Esophagus squamous epithelium (tissue), 4 donors: Measurements from ENCODE around the gene ZBTB8B.

Experiments used
- POLR2A ChIP-seq, 4 donors: fragments of 450-650 bp; IDR thresholded peaks; one replicate each; pipeline ENCODE4 v1.6.1; 2017; ENCODE audit warnings: antibody characterized with exemption in 4 of 4, mild to moderate bottlenecking in 4 of 4, moderate library complexity in 3 of 4
- TF ChIP-seq, protein P1 (sequence below), 6 experiments: fragments of 450-650 bp in 4 of 6; fragments of 200-600 bp in 2 of 6; sonication (generic) in 2 of 6; IDR thresholded peaks; one replicate each; pipeline ENCODE4 v1.5.1; 2016 to 2019; ENCODE audit warnings: antibody characterized with exemption in 6 of 6, mild to moderate bottlenecking in 4 of 6, moderate library complexity in 4 of 6

DNA sequence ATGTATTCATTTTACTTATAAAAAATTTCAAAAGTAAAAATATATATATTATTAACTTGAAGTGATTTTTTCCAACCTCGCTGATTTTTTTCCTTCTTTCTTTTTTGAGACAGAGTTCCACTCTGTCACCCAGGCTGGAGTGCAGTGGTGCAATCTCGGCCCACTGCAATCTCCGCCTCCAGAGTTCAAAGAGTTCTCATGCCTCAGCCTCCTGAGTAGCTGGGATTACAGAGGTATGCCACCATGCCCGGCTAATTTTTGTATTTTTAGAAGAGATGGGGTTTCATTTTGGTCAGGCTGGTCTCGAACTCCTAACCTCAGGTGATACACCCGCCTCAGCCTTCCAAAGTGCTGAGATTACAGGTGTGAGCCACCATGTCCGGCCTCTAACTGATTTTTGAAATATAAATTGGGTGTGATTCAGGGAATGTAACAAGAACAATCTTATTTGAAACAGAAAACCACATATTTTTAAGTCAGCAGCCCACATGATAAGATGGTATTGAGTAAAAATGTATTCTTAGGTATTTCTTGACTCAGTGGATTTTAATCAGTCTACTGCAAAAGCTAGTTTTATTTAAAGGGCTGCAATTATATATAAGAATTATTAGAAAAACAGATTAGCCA lies 30.0 kb downstream of the ZBTB8B start:
- TF ChIP-seq, protein P1, sequence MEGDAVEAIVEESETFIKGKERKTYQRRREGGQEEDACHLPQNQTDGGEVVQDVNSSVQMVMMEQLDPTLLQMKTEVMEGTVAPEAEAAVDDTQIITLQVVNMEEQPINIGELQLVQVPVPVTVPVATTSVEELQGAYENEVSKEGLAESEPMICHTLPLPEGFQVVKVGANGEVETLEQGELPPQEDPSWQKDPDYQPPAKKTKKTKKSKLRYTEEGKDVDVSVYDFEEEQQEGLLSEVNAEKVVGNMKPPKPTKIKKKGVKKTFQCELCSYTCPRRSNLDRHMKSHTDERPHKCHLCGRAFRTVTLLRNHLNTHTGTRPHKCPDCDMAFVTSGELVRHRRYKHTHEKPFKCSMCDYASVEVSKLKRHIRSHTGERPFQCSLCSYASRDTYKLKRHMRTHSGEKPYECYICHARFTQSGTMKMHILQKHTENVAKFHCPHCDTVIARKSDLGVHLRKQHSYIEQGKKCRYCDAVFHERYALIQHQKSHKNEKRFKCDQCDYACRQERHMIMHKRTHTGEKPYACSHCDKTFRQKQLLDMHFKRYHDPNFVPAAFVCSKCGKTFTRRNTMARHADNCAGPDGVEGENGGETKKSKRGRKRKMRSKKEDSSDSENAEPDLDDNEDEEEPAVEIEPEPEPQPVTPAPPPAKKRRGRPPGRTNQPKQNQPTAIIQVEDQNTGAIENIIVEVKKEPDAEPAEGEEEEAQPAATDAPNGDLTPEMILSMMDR (IDR thresholded peaks at IDR 0.05): no peak
- TF ChIP-seq POLR2A (IDR thresholded peaks at IDR 0.05): no peak
